B cell (primary cell): ENCODE results near the gene ARHGAP1. TPM values are rescaled to one million over a fixed set of nuclear protein-coding genes. Genes with fewer than 3 reads are reported as not detected.

Experiments used
- ATAC-seq: fragments of 200-7000 bp; cut with Tn5 transposase; one replicate; pipeline ENCODE4 v1.10.0; 2021; ENCODE audit warnings: low read depth, mild to moderate bottlenecking, moderate number of reproducible peaks, moderate library complexity
- CTCF ChIA-PET: fragments of 350-600 bp; sonication (Branson Sonifier 250); formaldehyde crosslinking; loops from one replicate; lab custom pipeline; 2021; ENCODE audit warnings: antibody characterized with exemption, inconsistent platforms; lab: Charles Lee
- POLR2A ChIA-PET: fragments of 350-600 bp; sonication (Branson Sonifier 250); formaldehyde crosslinking; loops from one replicate; lab custom pipeline; 2021; ENCODE audit warnings: antibody characterized with exemption; lab: Charles Lee
- DNase-seq: peaks from one replicate; pipeline ENCODE4 v3.0.0; 2013
- H2AFZ ChIP-seq: 2 replicates; pipeline ENCODE4 v1.6.1; 2012; ENCODE audit warnings: mild to moderate bottlenecking, low read depth, low read length; ENCODE audit not compliant: insufficient read depth, poor library complexity, severe bottlenecking
- H3K27ac ChIP-seq, 2 donors: 1 replicate in 1 of 2; 2 replicates in 1 of 2; pipeline ENCODE4 v1.5.1; 2012 to 2013; ENCODE audit warnings: low read length in 2 of 2, mild to moderate bottlenecking in 2 of 2, moderate library complexity in 1 of 2
- H3K27me3 ChIP-seq, 4 experiments: fragments of 200-600 bp in 1 of 4; sonication (generic) in 1 of 4; replicated peaks in 1 of 4; 1 replicate in 2 of 4; 2 replicates in 2 of 4; pipeline versions ENCODE4 v1.6.1 to v1.7.0; 2013 to 2016; ENCODE audit warnings: low read length in 3 of 4, mild to moderate bottlenecking in 2 of 4, mixed read lengths in 1 of 4, moderate library complexity in 1 of 4; ENCODE audit not compliant: insufficient read depth in 4 of 4, control insufficient read depth in 3 of 4; ENCODE audit errors: control extremely low read depth in 1 of 4
- H3K36me3 ChIP-seq, 2 experiments: replicated peaks in 1 of 2; 1 replicate in 1 of 2; 2 replicates in 1 of 2; pipeline versions ENCODE4 v1.6.1 to v1.7.1; 2013; ENCODE audit warnings: low read length in 1 of 2; ENCODE audit not compliant: insufficient read depth in 2 of 2, control insufficient read depth in 1 of 2; ENCODE audit errors: control extremely low read depth in 1 of 2, extremely low read depth in 1 of 2
- H3K4me1 ChIP-seq, 2 donors: fragments of 200-600 bp in 1 of 2; sonication (generic) in 1 of 2; 1 replicate in 1 of 2; 2 replicates in 1 of 2; pipeline versions ENCODE4 v1.5.1 to v1.6.1; 2013 to 2017; ENCODE audit warnings: low read length in 2 of 2; ENCODE audit not compliant: control insufficient read depth in 2 of 2, insufficient read depth in 2 of 2
- H3K4me2 ChIP-seq: replicated peaks from 2 replicates; pipeline ENCODE3; 2012; ENCODE audit warnings: mild to moderate bottlenecking, low read depth, low read length; ENCODE audit not compliant: poor library complexity, severe bottlenecking
- H3K4me3 ChIP-seq, 5 experiments: fragments of 200-600 bp in 1 of 5; sonication (generic) in 1 of 5; 1 replicate in 3 of 5; 2 replicates in 2 of 5; pipeline versions ENCODE4 v1.5.1 to v1.7.0; 2011 to 2016; ENCODE audit warnings: low read length in 4 of 5, mild to moderate bottlenecking in 4 of 5, low read depth in 2 of 5, control low read depth in 1 of 5, moderate library complexity in 1 of 5; ENCODE audit not compliant: insufficient read depth in 1 of 5; ENCODE audit errors: control extremely low read depth in 1 of 5, extremely low read depth in 1 of 5
- H3K79me2 ChIP-seq: fragments of 200-600 bp; sonication (generic); one replicate; pipeline ENCODE4 v1.6.0; 2016; ENCODE audit warnings: low read length; ENCODE audit not compliant: control insufficient read depth, insufficient read depth
- H3K9ac ChIP-seq: fragments of 200-600 bp; sonication (generic); 2 replicates; pipeline ENCODE4 v1.6.1; 2017; ENCODE audit warnings: mild to moderate bottlenecking, low read length, moderate library complexity
- H3K9me3 ChIP-seq, 3 donors: one replicate each; pipeline versions ENCODE4 v1.6.1 to v1.7.1; 2013; ENCODE audit warnings: low read length in 2 of 3; ENCODE audit not compliant: control insufficient read depth in 2 of 3, insufficient read depth in 1 of 3; ENCODE audit errors: control extremely low read depth in 1 of 3
- H4K20me1 ChIP-seq: 2 replicates; pipeline ENCODE4 v1.6.0; 2012; ENCODE audit warnings: mild to moderate bottlenecking, low read length; ENCODE audit not compliant: insufficient read depth, control insufficient read depth, poor library complexity, severe bottlenecking
- H3K27ac Mint-ChIP-seq: one replicate; pipeline ENCODE4 v1.8.0; 2021; ENCODE audit warnings: mixed read lengths
- H3K27me3 Mint-ChIP-seq: one replicate; pipeline ENCODE4 v1.8.0; 2021; ENCODE audit warnings: mixed read lengths
- H3K4me1 Mint-ChIP-seq: one replicate; pipeline ENCODE4 v1.8.0; 2021; ENCODE audit warnings: mixed read lengths
- H3K4me3 Mint-ChIP-seq: one replicate; pipeline ENCODE4 v1.8.0; 2021; ENCODE audit warnings: mixed read lengths
- H3K9me3 Mint-ChIP-seq: one replicate; pipeline ENCODE4 v1.8.0; 2022; ENCODE audit warnings: mixed read lengths; ENCODE audit not compliant: insufficient read depth
- CTCF ChIP-seq: fragments of 200-600 bp; IDR thresholded peaks from one replicate; pipeline ENCODE4 v1.8.0; 2022; ENCODE audit warnings: antibody characterized with exemption, mild to moderate bottlenecking
- EZH2 ChIP-seq: IDR thresholded peaks from 2 replicates; pipeline ENCODE4 v1.6.1; 2012; ENCODE audit warnings: borderline replicate concordance, low read depth, mild to moderate bottlenecking, moderate library complexity, low read length; ENCODE audit not compliant: insufficient read depth, poor library complexity, severe bottlenecking
- WGBS: methylation state at CpG from one replicate; pipeline ENCODE4 v1.1.5; 2013; ENCODE audit warnings: missing lambda C conversion rate; ENCODE audit not compliant: insufficient coverage; 5-methylcytosine and 5-hydroxymethylcytosine counted together
- intact Hi-C: fragments of 100-400 bp; cut with micrococcal nuclease; formaldehyde crosslinking; loops from one replicate; pipeline ENCODE4 v1.10.0; 2022
- polyA plus RNA-seq: library from polyadenylated mRNA; depleted of rRNA; stranded (reverse); fragments of >200 nt; gene quantifications from 2 replicates; pipeline ENCODE4 v1.2.3, GENCODE V29; 2012
- total RNA-seq, 2 donors: library from RNA; stranded (reverse); fragments of 120-200 nt in 1 of 2; gene quantifications; 1 replicate in 1 of 2; 2 replicates in 1 of 2; pipeline versions ENCODE4 v1.2.3 to v1.2.4, GENCODE V29; 2013 to 2022

Gene ARHGAP1
- total and polyA plus RNA-seq, 2 donors (not counting 1 experiment from before 2014, with no cell fraction given), result 33.9 to 55.0 TPM

GRCh38 chr11:46701078-46701654 is 747 bp upstream of the ARHGAP1 start:
- Histone ChIP-seq H2AFZ (peak overlapping the region; percentile 98), H3K36me3 (peaks cover 3 to 40% of the 10 kb centered on the region in 2 experiments), H3K79me2 (peaks cover 85% of the 10 kb centered on the region), H3K4me3 (peak overlapping the region; percentile 87 to 100 (median 98)), H3K4me1 (peaks cover 30 to 39% of the 10 kb centered on the region in 2 donors), H3K27ac (peak overlapping the region; percentile 47 to 86), H3K9me3 (no peaks in the 10 kb centered on the region), H3K4me2 (peak overlapping the region; percentile 94), H3K27me3 (no peaks in the 10 kb centered on the region), H4K20me1 (peaks cover 31% of the 10 kb centered on the region), H3K9ac (peak overlapping the region; percentile 88)
- H3K4me3 Mint-ChIP-seq, result peak overlapping the region; percentile 96
- intact Hi-C loops, result loop anchor here (2.0 to 5.0 kb wide), 5 partner anchors 236 to 1554 kb away; partner anchors contain the start of genes ARFGAP2, CSTPP1, FNBP4 and PRDM11
- ChIA-PET POLR2A (interaction anchor here (0.6 to 1.1 kb wide), 3 partner anchors 84 to 697 kb away, joined by 3 to 4 read pairs (median 3); partner anchors contain the start of genes ATG13, DDB2 and HARBI1), CTCF (interaction anchor here (0.8 to 1.7 kb wide), 4 partner anchors 82 to 126 kb away, joined by 3 read pairs; partner anchors contain the start of genes AMBRA1, ATG13 and HARBI1)
- TF ChIP-seq EZH2 (no peak), CTCF (no peak)
- peaks cover 42% of the 10 kb centered on the region for H3K4me1 Mint-ChIP-seq
- no peaks in the 10 kb centered on the region for H3K9me3 Mint-ChIP-seq
- DNase-seq, result no peak
- no peaks in the 10 kb centered on the region for H3K27me3 Mint-ChIP-seq
- peak overlapping the region; percentile 93 for H3K27ac Mint-ChIP-seq
- 1% methylated on average over 29 of the region's 29 CpGs for WGBS
- no peak for ATAC-seq

DNA sequence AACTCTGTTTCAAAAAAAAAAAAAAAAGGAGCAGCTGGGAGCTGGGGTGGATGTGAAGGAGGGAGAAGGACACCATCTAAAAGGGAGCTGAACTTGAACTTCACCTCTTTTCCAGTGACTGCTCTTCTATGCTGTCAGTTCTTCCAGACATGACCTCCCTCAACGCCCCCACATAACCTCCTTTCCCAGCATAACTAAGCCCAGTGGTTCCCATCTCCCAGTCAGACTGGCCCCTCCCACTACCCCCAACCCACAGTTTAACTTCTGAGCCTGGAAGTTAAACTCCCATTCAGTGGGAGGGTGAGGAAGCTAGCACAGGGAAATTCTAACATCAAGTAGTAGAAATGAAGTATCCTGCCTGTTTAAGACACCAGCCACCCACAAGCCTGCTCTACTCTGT is 1.8 kb downstream of the ARHGAP1 start:
- CTCF ChIA-PET, result no interaction called here
- peaks cover 30 to 39% of the 10 kb centered on the region in 2 donors for H3K4me1 ChIP-seq
- H3K9ac ChIP-seq, result no peak overlapping the region
- peaks cover 4 to 42% of the 10 kb centered on the region in 2 experiments for H3K36me3 ChIP-seq
- no peak overlapping the region for H3K27ac Mint-ChIP-seq
- no peaks in the 10 kb centered on the region for H3K27me3 Mint-ChIP-seq
- peak overlapping the region; percentile 83 for H3K4me3 Mint-ChIP-seq
- peaks cover 45% of the 10 kb centered on the region for H3K4me1 Mint-ChIP-seq
- no peaks in the 10 kb centered on the region for H3K9me3 Mint-ChIP-seq
- peaks cover 93% of the 10 kb centered on the region for H3K79me2 ChIP-seq
- H3K4me2 ChIP-seq, result no peak overlapping the region
- ATAC-seq (no peak), DNase-seq (no peak)
- intact Hi-C loops, result no loop called here
- H2AFZ ChIP-seq, result no peak overlapping the region
- no peaks in the 10 kb centered on the region for H3K27me3 ChIP-seq
- 83% methylated on average over 1 of the region's 1 CpG for WGBS
- POLR2A ChIA-PET, result interaction anchor here (1.0 kb wide), 1 partner anchor 15 kb away, joined by 5 read pairs; no protein-coding TSS in a partner anchor
- H3K9me3 ChIP-seq, result no peaks in the 10 kb centered on the region
- no peak overlapping the region for H3K4me3 ChIP-seq
- no peak overlapping the region for H3K27ac ChIP-seq
- peaks cover 57% of the 10 kb centered on the region for H4K20me1 ChIP-seq
- TF ChIP-seq EZH2 (no peak), CTCF (no peak)
